Gastroesophageal sphincter (tissue), 3 donors: ENCODE results near the gene A3GALT2.

ENCODE experiments used
- EP300 ChIP-seq: sonication (generic); formaldehyde crosslinking; IDR thresholded peaks from one replicate; pipeline ENCODE4 v1.6.1; 2017; ENCODE audit warnings: antibody characterized with exemption, mild to moderate bottlenecking
- POLR2A ChIP-seq, 2 donors: fragments of 450-650 bp; IDR thresholded peaks; one replicate each; pipeline ENCODE4 v1.6.1; 2017; ENCODE audit warnings: antibody characterized with exemption in 2 of 2, mild to moderate bottlenecking in 2 of 2, moderate library complexity in 1 of 2
- POLR2AphosphoS5 ChIP-seq: sonication (generic); formaldehyde crosslinking; IDR thresholded peaks from one replicate; pipeline ENCODE4 v1.6.1; 2017; ENCODE audit warnings: antibody characterized with exemption
- TF ChIP-seq, protein P1 (sequence below), 4 experiments: fragments of 200-600 bp in 2 of 4; fragments of 450-650 bp in 2 of 4; sonication (generic) in 1 of 4; IDR thresholded peaks; one replicate each; pipeline ENCODE4 v1.5.1; 2017 to 2019; ENCODE audit warnings: antibody characterized with exemption in 4 of 4, mild to moderate bottlenecking in 2 of 4, moderate library complexity in 2 of 4

GRCh38 chr1:33288976-33289857 lies 31.7 kb downstream of the A3GALT2 start:
- TF ChIP-seq, protein P1, sequence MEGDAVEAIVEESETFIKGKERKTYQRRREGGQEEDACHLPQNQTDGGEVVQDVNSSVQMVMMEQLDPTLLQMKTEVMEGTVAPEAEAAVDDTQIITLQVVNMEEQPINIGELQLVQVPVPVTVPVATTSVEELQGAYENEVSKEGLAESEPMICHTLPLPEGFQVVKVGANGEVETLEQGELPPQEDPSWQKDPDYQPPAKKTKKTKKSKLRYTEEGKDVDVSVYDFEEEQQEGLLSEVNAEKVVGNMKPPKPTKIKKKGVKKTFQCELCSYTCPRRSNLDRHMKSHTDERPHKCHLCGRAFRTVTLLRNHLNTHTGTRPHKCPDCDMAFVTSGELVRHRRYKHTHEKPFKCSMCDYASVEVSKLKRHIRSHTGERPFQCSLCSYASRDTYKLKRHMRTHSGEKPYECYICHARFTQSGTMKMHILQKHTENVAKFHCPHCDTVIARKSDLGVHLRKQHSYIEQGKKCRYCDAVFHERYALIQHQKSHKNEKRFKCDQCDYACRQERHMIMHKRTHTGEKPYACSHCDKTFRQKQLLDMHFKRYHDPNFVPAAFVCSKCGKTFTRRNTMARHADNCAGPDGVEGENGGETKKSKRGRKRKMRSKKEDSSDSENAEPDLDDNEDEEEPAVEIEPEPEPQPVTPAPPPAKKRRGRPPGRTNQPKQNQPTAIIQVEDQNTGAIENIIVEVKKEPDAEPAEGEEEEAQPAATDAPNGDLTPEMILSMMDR (IDR thresholded peaks at IDR 0.05) = no peak
- TF ChIP-seq POLR2AphosphoS5 (no peak), EP300 (no peak), POLR2A (IDR thresholded peaks at IDR 0.05) (no peak)
